ENCODE measurements around the gene RASSF10.

RASSF10 gene

GRCh38 chr11:13016415-13016814 lies 7.3 kb downstream of the RASSF10 start:
- peaks cover 0 to 5% of the 10 kb centered on the region in 2 donors for H3K27me3 ChIP-seq (ENCODE audit: control insufficient read depth in 2 of 2, insufficient read depth in 2 of 2, low read length in 2 of 2)

GRCh38 chr11:13019313-13019712 lies 10.2 kb downstream of the RASSF10 start:
- Histone ChIP-seq H3K27ac (ENCODE audit: low read depth in 2 of 2, low read length in 2 of 2) (no peak overlapping the region), H3K4me1 (ENCODE audit: control insufficient read depth in 2 of 2, insufficient read depth in 2 of 2, low read length in 2 of 2) (peaks cover 2 to 10% of the 10 kb centered on the region in 2 donors), H3K27me3 (ENCODE audit: control insufficient read depth in 2 of 2, insufficient read depth in 2 of 2, low read length in 2 of 2) (no peaks in the 10 kb centered on the region), H3K4me3 (ENCODE audit: low read length in 2 of 2) (no peak overlapping the region), H3K9me3 (ENCODE audit: control insufficient read depth in 2 of 2, low read length in 2 of 2) (no peaks in the 10 kb centered on the region), H3K9ac (ENCODE audit: low read depth in 1 of 2, low read length in 2 of 2) (no peak overlapping the region), H3K36me3 (ENCODE audit: control insufficient read depth in 2 of 2, insufficient read depth in 2 of 2, low read length in 2 of 2) (no peaks in the 10 kb centered on the region)

More at GRCh38 chr11:13016415-13016814, 7.3 kb downstream of the RASSF10 start:
- Histone ChIP-seq H3K9me3 (ENCODE audit: control insufficient read depth in 2 of 2, low read length in 2 of 2) (no peaks in the 10 kb centered on the region), H3K9ac (ENCODE audit: low read depth in 1 of 2, low read length in 2 of 2) (no peak overlapping the region), H3K4me1 (ENCODE audit: control insufficient read depth in 2 of 2, insufficient read depth in 2 of 2, low read length in 2 of 2) (peaks cover 2 to 17% of the 10 kb centered on the region in 2 donors), H3K27ac (ENCODE audit: low read depth in 2 of 2, low read length in 2 of 2) (no peak overlapping the region), H3K36me3 (ENCODE audit: control insufficient read depth in 2 of 2, insufficient read depth in 2 of 2, low read length in 2 of 2) (no peaks in the 10 kb centered on the region), H3K4me3 (ENCODE audit: low read length in 2 of 2) (no peak overlapping the region)

GRCh38 chr11:13023423-13023822 lies 14.3 kb downstream of the RASSF10 start:
- H3K27ac ChIP-seq (ENCODE audit: low read depth in 2 of 2, low read length in 2 of 2) = no peak overlapping the region
- H3K27me3 ChIP-seq (ENCODE audit: control insufficient read depth in 2 of 2, insufficient read depth in 2 of 2, low read length in 2 of 2) = no peaks in the 10 kb centered on the region
- no peak overlapping the region for H3K9ac ChIP-seq (ENCODE audit: low read depth in 1 of 2, low read length in 2 of 2)
- no peaks in the 10 kb centered on the region for H3K36me3 ChIP-seq (ENCODE audit: control insufficient read depth in 2 of 2, insufficient read depth in 2 of 2, low read length in 2 of 2)
- H3K4me3 ChIP-seq (ENCODE audit: low read length in 2 of 2) = no peak overlapping the region
- H3K4me1 ChIP-seq (ENCODE audit: control insufficient read depth in 2 of 2, insufficient read depth in 2 of 2, low read length in 2 of 2) = no peaks in the 10 kb centered on the region
- H3K9me3 ChIP-seq (ENCODE audit: control insufficient read depth in 2 of 2, low read length in 2 of 2) = no peaks in the 10 kb centered on the region

- Histone ChIP-seq H3K27ac (ENCODE audit: low read depth in 2 of 2, low read length in 2 of 2) (no peak overlapping the region), H3K27me3 (ENCODE audit: control insufficient read depth in 2 of 2, insufficient read depth in 2 of 2, low read length in 2 of 2) (no peaks in the 10 kb centered on the region), H3K9ac (ENCODE audit: low read depth in 1 of 2, low read length in 2 of 2) (no peak overlapping the region), H3K9me3 (ENCODE audit: control insufficient read depth in 2 of 2, low read length in 2 of 2) (no peaks in the 10 kb centered on the region), H3K4me1 (ENCODE audit: control insufficient read depth in 2 of 2, insufficient read depth in 2 of 2, low read length in 2 of 2) (peaks cover 3 to 9% of the 10 kb centered on the region in 2 donors), H3K36me3 (ENCODE audit: control insufficient read depth in 2 of 2, insufficient read depth in 2 of 2, low read length in 2 of 2) (no peaks in the 10 kb centered on the region), H3K4me3 (ENCODE audit: low read length in 2 of 2) (no peak overlapping the region)
Measured at GRCh38 chr11:13026722-13027121, 17.6 kb downstream of the RASSF10 start.

- no peaks in the 10 kb centered on the region for H3K36me3 ChIP-seq (ENCODE audit: control insufficient read depth in 2 of 2, insufficient read depth in 2 of 2, low read length in 2 of 2)
- H3K27ac ChIP-seq (ENCODE audit: low read depth in 2 of 2, low read length in 2 of 2) = no peak overlapping the region
- no peak overlapping the region for H3K4me3 ChIP-seq (ENCODE audit: low read length in 2 of 2)
- no peaks in the 10 kb centered on the region for H3K27me3 ChIP-seq (ENCODE audit: control insufficient read depth in 2 of 2, insufficient read depth in 2 of 2, low read length in 2 of 2)
- no peaks in the 10 kb centered on the region for H3K9me3 ChIP-seq (ENCODE audit: control insufficient read depth in 2 of 2, low read length in 2 of 2)
- H3K9ac ChIP-seq (ENCODE audit: low read depth in 1 of 2, low read length in 2 of 2) = no peak overlapping the region
- peaks cover 3 to 9% of the 10 kb centered on the region in 2 donors for H3K4me1 ChIP-seq (ENCODE audit: control insufficient read depth in 2 of 2, insufficient read depth in 2 of 2, low read length in 2 of 2)
Measured at GRCh38 chr11:13028322-13028721, 19.2 kb downstream of the RASSF10 start.

GRCh38 chr11:13029872-13030271 lies 20.8 kb downstream of the RASSF10 start:
- Histone ChIP-seq H3K36me3 (ENCODE audit: control insufficient read depth in 2 of 2, insufficient read depth in 2 of 2, low read length in 2 of 2) (no peaks in the 10 kb centered on the region), H3K9ac (ENCODE audit: low read depth in 1 of 2, low read length in 2 of 2) (no peak overlapping the region), H3K4me3 (ENCODE audit: low read length in 2 of 2) (no peak overlapping the region), H3K27ac (ENCODE audit: low read depth in 2 of 2, low read length in 2 of 2) (no peak overlapping the region), H3K27me3 (ENCODE audit: control insufficient read depth in 2 of 2, insufficient read depth in 2 of 2, low read length in 2 of 2) (no peaks in the 10 kb centered on the region), H3K9me3 (ENCODE audit: control insufficient read depth in 2 of 2, low read length in 2 of 2) (no peaks in the 10 kb centered on the region), H3K4me1 (ENCODE audit: control insufficient read depth in 2 of 2, insufficient read depth in 2 of 2, low read length in 2 of 2) (peaks cover 3 to 9% of the 10 kb centered on the region in 2 donors)

- Histone ChIP-seq H3K4me3 (ENCODE audit: low read length in 2 of 2) (no peak overlapping the region), H3K4me1 (ENCODE audit: control insufficient read depth in 2 of 2, insufficient read depth in 2 of 2, low read length in 2 of 2) (peaks cover 3 to 9% of the 10 kb centered on the region in 2 donors), H3K36me3 (ENCODE audit: control insufficient read depth in 2 of 2, insufficient read depth in 2 of 2, low read length in 2 of 2) (no peaks in the 10 kb centered on the region), H3K9ac (ENCODE audit: low read depth in 1 of 2, low read length in 2 of 2) (no peak overlapping the region), H3K27ac (ENCODE audit: low read depth in 2 of 2, low read length in 2 of 2) (no peak overlapping the region), H3K9me3 (ENCODE audit: control insufficient read depth in 2 of 2, low read length in 2 of 2) (no peaks in the 10 kb centered on the region), H3K27me3 (ENCODE audit: control insufficient read depth in 2 of 2, insufficient read depth in 2 of 2, low read length in 2 of 2) (no peaks in the 10 kb centered on the region)
Measured at GRCh38 chr11:13030857-13031256, 21.7 kb downstream of the RASSF10 start.

GRCh38 chr11:13031349-13031748 lies 22.2 kb downstream of the RASSF10 start:
- Histone ChIP-seq H3K27ac (ENCODE audit: low read depth in 2 of 2, low read length in 2 of 2) (no peak overlapping the region), H3K4me1 (ENCODE audit: control insufficient read depth in 2 of 2, insufficient read depth in 2 of 2, low read length in 2 of 2) (peaks cover 3 to 9% of the 10 kb centered on the region in 2 donors), H3K36me3 (ENCODE audit: control insufficient read depth in 2 of 2, insufficient read depth in 2 of 2, low read length in 2 of 2) (no peaks in the 10 kb centered on the region), H3K9ac (ENCODE audit: low read depth in 1 of 2, low read length in 2 of 2) (no peak overlapping the region), H3K27me3 (ENCODE audit: control insufficient read depth in 2 of 2, insufficient read depth in 2 of 2, low read length in 2 of 2) (no peaks in the 10 kb centered on the region), H3K9me3 (ENCODE audit: control insufficient read depth in 2 of 2, low read length in 2 of 2) (no peaks in the 10 kb centered on the region), H3K4me3 (ENCODE audit: low read length in 2 of 2) (no peak overlapping the region)

- Histone ChIP-seq H3K4me3 (ENCODE audit: low read length in 2 of 2) (no peak overlapping the region), H3K9me3 (ENCODE audit: control insufficient read depth in 2 of 2, low read length in 2 of 2) (no peaks in the 10 kb centered on the region), H3K27ac (ENCODE audit: low read depth in 2 of 2, low read length in 2 of 2) (no peak overlapping the region), H3K27me3 (ENCODE audit: control insufficient read depth in 2 of 2, insufficient read depth in 2 of 2, low read length in 2 of 2) (no peaks in the 10 kb centered on the region), H3K4me1 (ENCODE audit: control insufficient read depth in 2 of 2, insufficient read depth in 2 of 2, low read length in 2 of 2) (peaks cover 3 to 9% of the 10 kb centered on the region in 2 donors), H3K36me3 (ENCODE audit: control insufficient read depth in 2 of 2, insufficient read depth in 2 of 2, low read length in 2 of 2) (no peaks in the 10 kb centered on the region), H3K9ac (ENCODE audit: low read depth in 1 of 2, low read length in 2 of 2) (no peak overlapping the region)
Measured at GRCh38 chr11:13033760-13034533, 24.8 kb downstream of the RASSF10 start.

GRCh38 chr11:13035711-13036110 lies 26.6 kb downstream of the RASSF10 start:
- Histone ChIP-seq H3K36me3 (ENCODE audit: control insufficient read depth in 2 of 2, insufficient read depth in 2 of 2, low read length in 2 of 2) (no peaks in the 10 kb centered on the region), H3K9me3 (ENCODE audit: control insufficient read depth in 2 of 2, low read length in 2 of 2) (no peaks in the 10 kb centered on the region), H3K4me1 (ENCODE audit: control insufficient read depth in 2 of 2, insufficient read depth in 2 of 2, low read length in 2 of 2) (peaks cover under 1 to 9% of the 10 kb centered on the region in 2 donors), H3K4me3 (ENCODE audit: low read length in 2 of 2) (no peak overlapping the region), H3K27ac (ENCODE audit: low read depth in 2 of 2, low read length in 2 of 2) (no peak overlapping the region), H3K9ac (ENCODE audit: low read depth in 1 of 2, low read length in 2 of 2) (no peak overlapping the region), H3K27me3 (ENCODE audit: control insufficient read depth in 2 of 2, insufficient read depth in 2 of 2, low read length in 2 of 2) (no peaks in the 10 kb centered on the region)
